ENCODE measurements around the gene GNE. TPM values are rescaled to one million over a fixed set of nuclear protein-coding genes. Genes with fewer than 3 reads are reported as not detected.

GNE gene
- total RNA-seq, 4 donors from 2014 or later, result 30.0 to 42.6 (median 32.6) TPM

- Histone ChIP-seq H3K4me3 (no peak overlapping the region), H3K9me3 (no peaks in the 10 kb centered on the region), H3K27ac (no peak overlapping the region), H3K4me1 (peaks cover 0 to 13% (median 0%) of the 10 kb centered on the region in 4 donors), H3K36me3 (peaks cover 0 to 10% (median 0%) of the 10 kb centered on the region in 3 donors), H3K27me3 (no peaks in the 10 kb centered on the region)
- 74 to 78% methylated on average over 5 of the region's 5 CpGs for WGBS, 2 donors
- no peak for DNase-seq (ENCODE audit: low spot score in 2 of 2)
- TF ChIP-seq EP300 (IDR thresholded peaks at IDR 0.05), result no peak
- TF ChIP-seq POLR2A (IDR thresholded peaks at IDR 0.05), result no peak
- TF ChIP-seq CTCF (IDR thresholded peaks at IDR 0.05), result no peak
Measured at GRCh38 chr9:36293918-36294317, 35.7 kb upstream of the GNE start.

GRCh38 chr9:36293171-36293570 is 34.9 kb upstream of the GNE start:
- TF ChIP-seq POLR2A (IDR thresholded peaks at IDR 0.05) (no peak), EP300 (IDR thresholded peaks at IDR 0.05) (no peak), CTCF (IDR thresholded peaks at IDR 0.05) (no peak)
- Histone ChIP-seq H3K4me3 (no peak overlapping the region), H3K9me3 (no peaks in the 10 kb centered on the region), H3K27ac (no peak overlapping the region), H3K27me3 (no peaks in the 10 kb centered on the region), H3K4me1 (peaks cover 0 to 13% (median 0%) of the 10 kb centered on the region in 4 donors), H3K36me3 (peaks cover 0 to 10% (median 0%) of the 10 kb centered on the region in 3 donors)
- WGBS, 2 donors, result 92 to 94% methylated on average over 7 of the region's 7 CpGs
- no peak for DNase-seq (ENCODE audit: low spot score in 2 of 2)

- WGBS, 2 donors, result 74 to 79% methylated on average over 12 of the region's 12 CpGs
- TF ChIP-seq CTCF (IDR thresholded peaks at IDR 0.05) (no peak), POLR2A (IDR thresholded peaks at IDR 0.05) (no peak), EP300 (IDR thresholded peaks at IDR 0.05) (no peak)
Measured at GRCh38 chr9:36292641-36293040, 34.4 kb upstream of the GNE start.

GRCh38 chr9:36290996-36291395 is 32.7 kb upstream of the GNE start:
- H3K4me1 ChIP-seq, result no peaks in the 10 kb centered on the region
- no peak for DNase-seq (ENCODE audit: low spot score in 2 of 2)
- peaks cover 0 to 10% (median 0%) of the 10 kb centered on the region in 3 donors for H3K36me3 ChIP-seq
- no peak overlapping the region for H3K27ac ChIP-seq
- WGBS, 2 donors, result 78 to 83% methylated on average over 3 of the region's 3 CpGs
- H3K27me3 ChIP-seq, result no peaks in the 10 kb centered on the region
- no peaks in the 10 kb centered on the region for H3K9me3 ChIP-seq
- H3K4me3 ChIP-seq, result no peak overlapping the region
- no peak for TF ChIP-seq EP300 (IDR thresholded peaks at IDR 0.05)
- no peak for TF ChIP-seq CTCF (IDR thresholded peaks at IDR 0.05)
- no peak for TF ChIP-seq POLR2A (IDR thresholded peaks at IDR 0.05)

More at GRCh38 chr9:36292641-36293040, 34.4 kb upstream of the GNE start:
- no peaks in the 10 kb centered on the region for H3K27me3 ChIP-seq
- no peaks in the 10 kb centered on the region for H3K9me3 ChIP-seq
- H3K4me1 ChIP-seq, result peaks cover 0 to 13% (median 0%) of the 10 kb centered on the region in 4 donors
- H3K27ac ChIP-seq, result no peak overlapping the region
- DNase-seq (ENCODE audit: low spot score in 2 of 2), result no peak
- H3K36me3 ChIP-seq, result peaks cover 0 to 10% (median 0%) of the 10 kb centered on the region in 3 donors
- H3K4me3 ChIP-seq, result no peak overlapping the region

GRCh38 chr9:36289836-36290435 is 31.7 kb upstream of the GNE start:
- Histone ChIP-seq H3K4me3 (no peak overlapping the region), H3K9me3 (no peaks in the 10 kb centered on the region), H3K4me1 (no peaks in the 10 kb centered on the region), H3K27ac (no peak overlapping the region), H3K36me3 (peaks cover 0 to 10% (median 0%) of the 10 kb centered on the region in 3 donors), H3K27me3 (no peaks in the 10 kb centered on the region)
- no peak for TF ChIP-seq POLR2A (IDR thresholded peaks at IDR 0.05)
- no peak for TF ChIP-seq CTCF (IDR thresholded peaks at IDR 0.05)
- TF ChIP-seq EP300 (IDR thresholded peaks at IDR 0.05), result no peak
- DNase-seq (ENCODE audit: low spot score in 2 of 2), result no peak
- 95 to 100% methylated on average over 3 of the region's 3 CpGs for WGBS, 2 donors
